SJSA1 (cell line): ENCODE results near the gene COL26A1. TPM values are rescaled to one million over a fixed set of nuclear protein-coding genes. Genes with fewer than 3 reads are reported as not detected.
"Not testable (repeated sequence)": the region's sequence is repeated elsewhere in the genome, so short reads cannot be mapped to it uniquely, and the experiment has no call there.

ENCODE experiments used
- DNase-seq, 2 experiments: peaks; one replicate each; pipeline ENCODE4 v3.0.0-alpha.2; 2015 to 2020; ENCODE audit warnings: low spot score in 2 of 2, low read depth in 1 of 2
- H3K27ac ChIP-seq: fragments of 250-450 bp; sonication (Bioruptor Pico); 2 replicates; pipeline ENCODE4 v1.5.1; 2020; ENCODE audit warnings: mild to moderate bottlenecking, moderate library complexity
- H3K27me3 ChIP-seq: fragments of 250-450 bp; sonication (Bioruptor Pico); replicated peaks from 2 replicates; pipeline ENCODE4 v1.5.1; 2020; ENCODE audit warnings: mild to moderate bottlenecking, moderate library complexity
- H3K36me3 ChIP-seq: fragments of 250-450 bp; sonication (Bioruptor Pico); 2 replicates; pipeline ENCODE4 v1.5.1; 2020; ENCODE audit warnings: mild to moderate bottlenecking
- H3K4me1 ChIP-seq: fragments of 250-450 bp; sonication (Bioruptor Pico); replicated peaks from 2 replicates; pipeline ENCODE4 v1.6.1; 2021; ENCODE audit warnings: mild to moderate bottlenecking
- H3K4me3 ChIP-seq: fragments of 250-450 bp; sonication (Bioruptor Pico); 2 replicates; pipeline ENCODE4 v1.5.1; 2020; ENCODE audit warnings: mild to moderate bottlenecking
- H3K9me3 ChIP-seq: fragments of 250-450 bp; sonication (Bioruptor Pico); replicated peaks from 2 replicates; pipeline ENCODE4 v1.5.1; 2020; ENCODE audit warnings: mild to moderate bottlenecking
- total RNA-seq: library from RNA; depleted of rRNA; stranded (reverse); fragments of >200 nt; shearing (Covaris generic); gene quantifications from 2 replicates; pipeline ENCODE4 v1.2.3, GENCODE V29; 2014

Gene COL26A1
- total RNA-seq, 1 experiment from 2014 or later = not detected

DNA sequence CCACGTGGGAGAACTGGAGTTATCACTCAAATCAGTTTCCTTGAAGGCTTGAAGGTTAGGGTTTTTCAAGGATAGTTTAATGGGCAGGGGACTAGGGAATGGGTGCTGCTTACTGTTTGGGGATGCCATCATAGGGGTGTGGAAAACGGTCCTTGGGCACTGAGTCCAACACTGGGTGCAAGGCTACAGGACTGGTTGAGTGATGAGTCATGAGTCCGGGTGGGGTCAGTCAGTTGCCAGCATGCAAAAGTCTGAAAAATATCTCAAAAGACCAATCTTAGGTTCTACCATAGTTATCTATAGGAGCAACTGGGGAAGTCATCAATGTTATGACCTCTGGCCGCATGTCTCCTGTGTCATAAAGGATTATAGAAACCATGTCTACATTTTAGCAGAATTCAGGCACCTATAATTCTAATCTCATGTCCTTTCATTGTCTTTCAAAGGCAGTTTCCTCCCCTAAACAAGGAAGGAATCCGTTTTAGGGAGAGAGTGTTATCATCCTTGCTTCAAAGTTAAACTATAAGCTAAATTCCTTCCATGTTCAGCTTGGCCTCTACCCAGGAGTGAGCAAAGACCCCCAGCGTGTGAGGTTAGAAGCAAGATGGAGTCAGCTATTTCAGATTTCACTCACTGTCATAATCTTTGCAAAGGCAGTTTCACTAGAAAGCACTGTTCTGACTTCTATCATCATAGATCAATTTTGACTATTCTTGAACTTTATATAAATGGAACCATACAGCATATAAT, 94.5 kb downstream of the COL26A1 start:
- no peak for DNase-seq
- Histone ChIP-seq H3K4me1 (no peaks in the 10 kb centered on the region), H3K27me3 (0 out of 2 replicates have a peak, but pooled peaks cover 3% of the 10 kb centered on the region), H3K9me3 (no peaks in the 10 kb centered on the region), H3K36me3 (no peaks in the 10 kb centered on the region), H3K27ac (no peak overlapping the region), H3K4me3 (no peak overlapping the region)

DNA sequence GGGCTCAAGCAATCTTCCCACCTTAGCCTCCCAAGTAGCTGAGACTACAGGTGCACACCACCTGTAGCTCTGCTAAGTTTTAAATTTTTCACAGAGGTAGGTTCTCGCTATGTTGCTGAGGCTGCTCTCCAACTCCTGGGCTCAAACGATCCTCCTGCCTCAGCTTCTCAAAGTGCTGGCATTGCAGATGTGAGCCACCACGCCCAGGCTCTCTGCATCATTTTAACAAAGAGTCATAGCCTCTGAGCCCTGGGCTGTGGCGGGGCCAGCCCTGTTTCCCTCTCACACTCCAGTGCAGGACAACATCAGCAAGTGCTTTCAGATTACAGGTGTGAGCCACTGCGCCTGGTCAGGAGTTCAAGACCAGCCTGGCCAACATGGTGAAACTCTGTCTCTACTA, 102.5 kb downstream of the COL26A1 start:
- no peak overlapping the region for H3K4me3 ChIP-seq
- H3K4me1 ChIP-seq = no peaks in the 10 kb centered on the region
- no peak overlapping the region for H3K27ac ChIP-seq
- no peak for DNase-seq
- no peaks in the 10 kb centered on the region for H3K27me3 ChIP-seq
- H3K36me3 ChIP-seq = no peaks in the 10 kb centered on the region
- H3K9me3 ChIP-seq = no peaks in the 10 kb centered on the region

DNA sequence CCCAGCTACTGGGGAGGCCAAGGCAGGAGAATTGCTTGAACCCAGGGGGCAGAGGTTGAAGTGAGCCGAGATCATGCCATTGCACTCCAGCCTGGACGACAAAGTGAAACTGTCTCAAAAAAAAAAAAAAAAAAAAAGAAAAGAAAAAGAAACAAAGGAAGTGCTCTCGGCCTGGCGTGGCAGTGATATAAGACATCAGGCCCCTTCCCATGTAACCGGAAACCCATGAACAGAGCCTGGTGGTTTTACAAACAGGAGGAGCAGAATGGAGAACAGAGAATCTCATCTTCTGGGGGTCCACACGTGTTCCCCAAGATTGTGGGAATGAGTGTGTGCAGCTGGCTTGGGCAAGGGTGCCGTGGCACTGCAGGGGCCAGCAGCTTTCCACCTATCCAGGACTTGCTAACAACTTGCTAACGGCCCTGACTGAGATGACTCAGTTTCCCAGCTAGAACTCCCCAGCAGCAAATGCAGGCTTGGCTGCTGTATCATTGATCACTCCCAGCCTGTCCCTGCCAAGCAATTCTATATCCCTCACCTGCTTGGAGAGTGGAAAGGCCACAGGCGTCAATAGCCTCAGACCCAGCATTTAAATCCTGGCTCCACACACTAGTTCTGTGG, 103.0 kb downstream of the COL26A1 start:
- H3K4me1 ChIP-seq = no peaks in the 10 kb centered on the region
- no peak overlapping the region for H3K4me3 ChIP-seq
- H3K27ac ChIP-seq = no peak overlapping the region
- H3K9me3 ChIP-seq = no peaks in the 10 kb centered on the region
- H3K27me3 ChIP-seq = no peaks in the 10 kb centered on the region
- no peaks in the 10 kb centered on the region for H3K36me3 ChIP-seq
- DNase-seq = no peak

DNA sequence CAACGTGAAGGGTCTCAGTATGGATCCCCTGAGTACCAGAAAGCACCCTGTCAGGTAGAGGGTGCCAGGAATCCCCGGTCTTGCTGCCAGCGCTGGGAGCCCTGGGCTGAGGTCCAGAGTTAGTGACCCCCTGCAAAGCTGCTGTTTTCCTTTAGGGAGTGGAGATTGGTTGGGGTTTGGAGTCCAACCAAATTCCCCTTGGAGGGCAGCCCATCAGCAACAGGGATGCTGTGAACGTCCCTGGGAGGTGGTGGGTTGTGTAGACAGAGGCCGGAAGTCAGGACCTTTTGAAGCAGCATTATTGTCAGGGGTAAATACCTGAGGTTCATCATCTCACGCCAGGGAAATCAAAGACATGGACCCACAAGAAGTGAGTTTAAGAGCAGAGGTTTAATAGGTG, 104.2 kb downstream of the COL26A1 start:
- H3K36me3 ChIP-seq = no peaks in the 10 kb centered on the region
- no peaks in the 10 kb centered on the region for H3K4me1 ChIP-seq
- DNase-seq = no peak
- no peak overlapping the region for H3K27ac ChIP-seq
- H3K27me3 ChIP-seq = no peaks in the 10 kb centered on the region; the same call in 1 of the 2 replicates
- no peaks in the 10 kb centered on the region for H3K9me3 ChIP-seq
- H3K4me3 ChIP-seq = no peak overlapping the region

DNA sequence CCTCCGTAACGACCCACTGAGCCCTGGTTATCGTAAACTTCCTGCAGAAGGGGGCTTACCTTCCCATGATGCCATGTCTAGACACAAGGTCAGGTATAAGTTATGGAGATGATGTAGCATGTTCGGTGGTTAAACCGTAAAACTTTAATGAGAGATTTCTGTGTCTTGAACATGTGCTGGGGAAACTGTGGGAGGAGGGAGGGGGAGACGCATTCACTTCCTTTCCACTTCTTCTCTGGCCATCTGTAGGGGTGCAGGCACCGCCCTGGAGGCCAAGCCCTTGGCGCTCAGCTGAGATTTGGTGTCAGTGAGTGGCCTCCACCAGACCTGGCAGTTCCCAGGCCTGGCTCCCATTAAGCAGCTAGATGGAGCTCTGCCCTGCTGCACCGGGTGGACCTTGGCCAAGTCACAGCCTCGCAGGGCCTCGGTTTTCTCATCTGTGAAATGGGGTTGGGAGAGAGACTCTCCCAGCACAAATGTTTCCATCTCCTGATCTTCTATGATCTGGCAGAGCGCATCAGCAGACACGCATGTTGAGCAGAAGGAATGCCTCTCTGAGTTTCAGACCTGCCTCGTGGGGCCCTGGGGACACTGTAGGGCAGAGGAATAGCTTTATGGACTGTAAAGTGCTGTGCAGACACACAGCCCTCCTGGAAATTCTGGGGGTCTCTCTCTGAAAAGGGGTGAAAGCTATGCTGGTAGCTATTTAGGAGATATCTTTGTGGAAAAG, 106.0 kb downstream of the COL26A1 start:
- no peaks in the 10 kb centered on the region; the same call in 1 of the 2 replicates for H3K27me3 ChIP-seq
- no peaks in the 10 kb centered on the region for H3K9me3 ChIP-seq
- H3K27ac ChIP-seq = no peak overlapping the region
- DNase-seq = no peak
- H3K36me3 ChIP-seq = no peaks in the 10 kb centered on the region
- H3K4me1 ChIP-seq = no peaks in the 10 kb centered on the region
- H3K4me3 ChIP-seq = no peak overlapping the region

DNA sequence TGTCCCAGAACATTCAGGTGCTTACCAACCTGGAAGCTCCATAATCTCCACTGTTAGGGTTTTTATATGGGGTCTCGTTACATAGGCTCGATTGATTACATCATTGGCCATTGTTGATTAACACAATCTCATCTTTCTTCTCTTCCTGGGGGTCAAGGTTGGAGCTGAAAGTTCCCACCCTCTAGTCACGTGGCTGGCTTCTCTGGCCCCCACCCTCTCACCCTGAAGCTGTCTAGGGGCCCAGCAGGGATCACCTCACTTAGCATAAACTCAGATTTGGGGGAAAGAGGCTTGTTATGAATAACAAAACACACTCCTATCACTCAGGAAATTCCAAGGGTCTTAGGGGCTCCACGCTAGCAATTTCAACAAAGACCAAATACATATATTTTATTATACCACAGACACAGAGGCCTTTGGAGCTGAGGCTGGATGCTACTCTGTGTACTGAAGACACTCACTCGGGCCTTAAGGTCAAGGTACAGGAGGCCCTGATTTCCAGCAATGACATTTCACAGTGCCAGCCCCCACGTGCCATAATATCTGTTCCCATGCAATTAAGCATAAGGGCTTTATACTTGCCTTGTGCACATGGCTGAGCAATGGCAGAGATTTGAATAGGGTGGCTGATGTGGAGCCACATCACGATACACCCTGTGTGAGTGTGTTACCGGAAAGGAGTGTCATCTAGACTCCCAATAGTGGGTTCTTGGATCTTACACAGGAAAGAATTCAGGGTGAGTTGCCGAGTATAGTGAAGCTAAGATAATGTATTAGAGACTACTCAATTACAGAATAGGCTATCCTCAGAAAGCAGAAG, 108.2 kb downstream of the COL26A1 start:
- no peaks in the 10 kb centered on the region for H3K4me1 ChIP-seq
- no peak for DNase-seq
- H3K4me3 ChIP-seq = no peak overlapping the region
- no peaks in the 10 kb centered on the region; the same call in 1 of the 2 replicates for H3K27me3 ChIP-seq
- H3K9me3 ChIP-seq = no peaks in the 10 kb centered on the region
- no peak overlapping the region for H3K27ac ChIP-seq
- H3K36me3 ChIP-seq = no peaks in the 10 kb centered on the region

DNA sequence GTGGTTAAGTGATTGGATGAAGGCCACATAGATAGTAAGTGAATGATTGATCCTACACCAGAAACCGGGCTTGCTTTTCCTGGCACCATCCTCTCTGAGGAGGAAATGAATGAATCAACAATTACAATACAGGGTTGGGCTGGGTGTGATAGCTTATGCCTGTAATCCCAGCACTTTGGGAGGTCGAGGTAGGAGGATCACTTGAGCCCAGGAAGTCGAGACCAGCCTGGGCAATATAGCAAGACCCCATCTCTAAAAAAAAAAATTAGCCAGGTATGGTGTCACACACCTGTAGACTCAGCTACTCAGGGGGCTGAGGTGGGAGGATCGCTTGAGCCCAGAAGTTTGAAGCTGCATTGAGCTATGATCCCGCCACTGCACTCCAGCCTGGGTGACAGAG, 111.5 kb downstream of the COL26A1 start:
- Histone ChIP-seq H3K4me1 (no peaks in the 10 kb centered on the region), H3K27me3 (no peaks in the 10 kb centered on the region; the same call in 1 of the 2 replicates), H3K4me3 (no peak overlapping the region), H3K36me3 (no peaks in the 10 kb centered on the region), H3K27ac (no peak overlapping the region), H3K9me3 (peaks cover 8% of the 10 kb centered on the region; the same call in 1 of the 2 replicates)
- no peak for DNase-seq

DNA sequence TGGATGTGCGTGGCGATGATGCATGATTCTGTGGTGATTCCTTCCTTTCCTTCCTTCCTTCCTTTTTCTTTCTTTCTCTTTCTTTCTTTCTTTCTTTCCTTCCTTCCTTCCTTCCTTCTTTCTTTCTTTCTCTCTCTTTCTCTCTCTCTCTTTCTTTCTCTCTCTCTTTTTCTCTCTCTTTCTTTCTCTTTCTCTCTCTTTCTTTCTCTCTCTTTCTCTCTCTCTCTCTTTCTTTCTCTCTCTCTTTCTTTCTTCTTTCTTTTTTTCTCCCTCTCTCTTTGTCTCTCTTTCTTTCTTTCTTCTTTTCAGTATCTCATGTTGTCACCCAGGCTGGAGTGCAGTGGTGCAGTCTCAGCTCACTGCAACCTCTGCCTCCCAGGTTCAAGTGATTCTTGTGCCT, 113.0 kb downstream of the COL26A1 start:
- DNase-seq, H3K36me3 ChIP-seq, H3K27me3 ChIP-seq, H3K4me1 ChIP-seq, H3K27ac ChIP-seq, H3K4me3 ChIP-seq, H3K9me3 ChIP-seq: not testable (repeated sequence)

DNA sequence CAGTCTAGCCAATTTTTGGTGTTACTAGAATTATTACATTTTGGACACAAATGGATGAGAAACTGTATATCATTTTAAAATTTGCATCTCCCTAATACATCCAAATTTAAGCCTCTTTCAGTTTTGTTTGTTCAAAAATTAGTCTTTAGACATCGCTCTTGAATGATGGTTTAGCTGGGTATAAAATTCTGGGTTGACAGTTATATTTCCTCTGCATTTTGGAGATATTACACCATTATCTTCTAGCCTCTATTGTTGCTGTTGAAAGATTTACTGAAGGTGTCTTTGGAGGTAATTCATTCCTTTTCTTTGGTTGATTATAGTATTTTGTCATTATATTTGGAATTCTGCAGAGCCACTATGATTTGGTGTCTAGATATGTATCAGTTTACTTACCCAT, 116.5 kb downstream of the COL26A1 start:
- H3K4me3 ChIP-seq = no peak overlapping the region
- no peak for DNase-seq
- H3K4me1 ChIP-seq = no peaks in the 10 kb centered on the region
- H3K27me3 ChIP-seq = no peaks in the 10 kb centered on the region
- no peak overlapping the region for H3K27ac ChIP-seq
- H3K9me3 ChIP-seq = peaks cover 10% of the 10 kb centered on the region; the same call in 1 of the 2 replicates
- H3K36me3 ChIP-seq = no peaks in the 10 kb centered on the region

DNA sequence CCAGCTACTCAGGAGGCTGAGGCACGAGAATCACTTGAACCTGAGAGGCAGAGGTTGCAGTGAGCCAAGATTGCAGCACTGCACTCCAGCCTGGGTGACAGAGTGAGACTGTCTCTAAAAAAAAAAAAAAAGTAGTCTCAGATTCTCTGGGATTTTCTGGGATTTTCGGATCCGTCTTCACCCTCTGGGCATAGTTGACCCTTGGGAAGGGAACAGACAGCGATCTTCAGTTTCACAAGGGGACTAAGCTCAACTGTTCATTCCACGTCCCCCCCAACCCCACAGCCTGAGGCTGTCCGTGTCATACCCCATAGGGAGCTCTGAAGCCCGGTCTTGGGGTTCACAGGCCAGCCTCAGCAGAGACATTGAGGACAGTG, 123.4 kb downstream of the COL26A1 start:
- not testable (repeated sequence) for H3K4me3 ChIP-seq, H3K27ac ChIP-seq, H3K9me3 ChIP-seq, H3K4me1 ChIP-seq, DNase-seq, H3K36me3 ChIP-seq
- H3K27me3 ChIP-seq = peaks cover 16% of the 10 kb centered on the region

DNA sequence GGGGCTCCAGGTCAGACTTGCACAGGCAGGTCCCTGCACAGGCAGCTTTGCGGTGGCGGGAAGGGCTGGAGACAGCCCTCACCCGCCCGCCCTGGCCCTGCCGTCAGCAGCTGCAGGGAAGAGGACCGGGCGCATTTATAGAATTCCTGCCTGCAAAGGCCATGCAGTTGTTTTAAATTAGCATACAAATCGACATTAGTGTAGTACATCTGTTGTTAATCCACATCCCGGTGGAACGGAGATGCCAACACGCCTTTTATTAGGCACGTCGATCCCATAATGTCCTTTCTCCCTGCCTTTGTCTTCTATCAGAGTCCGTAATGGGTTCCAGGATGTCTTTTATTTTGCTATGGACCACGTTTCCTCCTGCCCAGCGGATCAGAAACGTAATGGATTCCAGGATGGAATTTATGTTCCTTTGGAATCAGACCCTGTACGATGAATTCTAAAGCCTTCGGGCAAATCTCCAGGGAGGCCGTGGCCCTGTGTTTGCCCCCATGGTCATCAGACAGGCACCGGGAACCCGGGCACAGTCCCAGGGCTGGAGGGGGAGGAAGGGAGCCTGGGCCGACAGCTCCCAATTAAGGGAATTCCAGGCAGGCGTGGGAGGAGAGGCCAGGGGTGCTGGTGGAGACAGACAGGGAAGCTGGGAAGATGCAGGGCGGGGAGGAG, 123.9 kb downstream of the COL26A1 start:
- peaks cover 16% of the 10 kb centered on the region for H3K27me3 ChIP-seq
- DNase-seq = no peak
- H3K4me1 ChIP-seq = no peaks in the 10 kb centered on the region
- H3K9me3 ChIP-seq = no peaks in the 10 kb centered on the region
- no peak overlapping the region for H3K27ac ChIP-seq
- no peaks in the 10 kb centered on the region for H3K36me3 ChIP-seq
- no peak overlapping the region for H3K4me3 ChIP-seq

DNA sequence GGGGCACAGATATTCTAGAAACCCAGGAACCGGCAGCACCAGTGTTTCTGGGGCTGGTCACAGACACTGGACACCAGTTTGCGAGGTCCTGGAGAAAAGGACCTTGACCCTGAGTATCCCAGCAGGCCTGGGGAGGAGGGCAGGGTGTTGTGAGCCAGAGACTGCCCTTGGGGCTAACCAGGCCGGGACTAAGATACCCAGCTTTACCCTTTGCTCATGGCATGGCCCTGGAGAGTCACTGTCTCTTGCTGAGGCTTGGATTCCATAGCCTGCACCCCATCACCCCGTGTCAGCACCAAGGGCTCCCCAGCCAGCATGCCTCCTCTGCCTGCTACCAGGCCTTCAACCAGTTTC, 124.4 kb downstream of the COL26A1 start:
- Histone ChIP-seq H3K4me1 (no peaks in the 10 kb centered on the region), H3K36me3 (no peaks in the 10 kb centered on the region), H3K9me3 (no peaks in the 10 kb centered on the region), H3K27me3 (peaks cover 16% of the 10 kb centered on the region), H3K27ac (no peak overlapping the region), H3K4me3 (no peak overlapping the region)
- DNase-seq = no peak

DNA sequence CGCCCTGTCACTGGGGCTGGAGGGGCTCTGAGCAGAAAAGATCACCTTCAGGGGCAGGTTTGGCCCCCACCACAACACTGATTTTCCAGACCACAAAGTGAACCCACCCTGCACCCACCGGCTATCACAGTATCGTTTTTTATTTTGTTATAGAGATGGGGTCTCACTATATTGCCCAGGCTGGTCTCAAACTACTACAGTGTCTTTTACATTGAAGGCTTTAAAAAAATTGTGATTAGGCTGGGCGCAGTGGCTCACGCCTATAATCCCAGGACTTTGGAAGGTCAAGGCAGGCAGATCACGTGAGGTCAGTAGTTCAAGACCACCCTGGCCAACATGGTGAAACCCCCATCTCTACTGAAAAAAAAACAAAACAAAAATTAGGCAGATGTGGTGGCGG, 125.1 kb downstream of the COL26A1 start:
- Histone ChIP-seq H3K4me1 (no peaks in the 10 kb centered on the region), H3K9me3 (no peaks in the 10 kb centered on the region), H3K27ac (no peak overlapping the region), H3K36me3 (no peaks in the 10 kb centered on the region), H3K27me3 (peaks cover 16% of the 10 kb centered on the region), H3K4me3 (no peak overlapping the region)
- DNase-seq = no peak
